Gastrocnemius medialis (tissue), 4 donors: ENCODE results near the gene XRCC3.

Experiments
- CTCF ChIP-seq, 5 experiments: fragments of 450-650 bp in 3 of 5; fragments of 200-600 bp in 2 of 5; sonication (generic) in 2 of 5; IDR thresholded peaks in 4 of 5; conservative IDR thresholded peaks in 1 of 5; 1 replicate in 4 of 5; 2 replicates in 1 of 5; pipeline ENCODE4 v1.5.1; 2016 to 2019; ENCODE audit warnings: antibody characterized with exemption in 5 of 5, mild to moderate bottlenecking in 3 of 5, moderate library complexity in 3 of 5
- POLR2A ChIP-seq, 2 donors: fragments of 450-650 bp; IDR thresholded peaks; one replicate each; pipeline ENCODE4 v1.6.1; 2017; ENCODE audit warnings: antibody characterized with exemption in 2 of 2, mild to moderate bottlenecking in 2 of 2, moderate library complexity in 2 of 2

GRCh38 chr14:103683139-103683538, 32.1 kb downstream of the XRCC3 start:
- TF ChIP-seq CTCF (IDR thresholded peaks at IDR 0.05 in 4 of 5, conservative IDR thresholded peaks at IDR 0.05 in 1 of 5) (no peak), POLR2A (IDR thresholded peaks at IDR 0.05) (no peak)
